GM21423 (cell line): ENCODE measurements around the gene SHCBP1L.
"Not testable (repeated sequence)": the region's sequence is repeated elsewhere in the genome, so short reads cannot be mapped to it uniquely, and the experiment has no call there.

Source experiments
- ATAC-seq: cut with Tn5 transposase; IDR thresholded peaks from one replicate; pipeline ENCODE4 v1.9.1; 2021; ENCODE audit warnings: mild to moderate bottlenecking, moderate library complexity; ENCODE audit not compliant: unreplicated experiment

The SHCBP1L gene

GRCh38 chr1:182965861-182966260, 12.9 kb upstream of the SHCBP1L start:
- ATAC-seq: no peak

GRCh38 chr1:182965096-182965495, 12.1 kb upstream of the SHCBP1L start:
- no peak for ATAC-seq

GRCh38 chr1:182962554-182963115, 9.7 kb upstream of the SHCBP1L start:
- peak; percentile 94 for ATAC-seq

- no peak for ATAC-seq
Measured at GRCh38 chr1:182960046-182960445, 7.1 kb upstream of the SHCBP1L start.

- no peak for ATAC-seq
Measured at GRCh38 chr1:182957902-182958395, 5.0 kb upstream of the SHCBP1L start.

- ATAC-seq: no peak
Measured at GRCh38 chr1:182956708-182957365, 3.9 kb upstream of the SHCBP1L start.

- no peak for ATAC-seq
Measured at GRCh38 chr1:182955596-182956588, 2.9 kb upstream of the SHCBP1L start.

- no peak for ATAC-seq
Measured at GRCh38 chr1:182953826-182954225, 860 bp upstream of the SHCBP1L start.

- not testable (repeated sequence) for ATAC-seq
Measured at GRCh38 chr1:182943336-182943735, 9.6 kb downstream of the SHCBP1L start.

GRCh38 chr1:182942145-182942544, 10.8 kb downstream of the SHCBP1L start:
- ATAC-seq: not testable (repeated sequence)

GRCh38 chr1:182939413-182939812, 13.6 kb downstream of the SHCBP1L start:
- no peak for ATAC-seq

GRCh38 chr1:182935716-182936115, 17.2 kb downstream of the SHCBP1L start:
- no peak for ATAC-seq

- no peak for ATAC-seq
Measured at GRCh38 chr1:182930985-182931384, 22.0 kb downstream of the SHCBP1L start.

- peak; percentile 59 for ATAC-seq
Measured at GRCh38 chr1:182927693-182928433, 25.1 kb downstream of the SHCBP1L start.

- no peak for ATAC-seq
Measured at GRCh38 chr1:182925661-182926060, 27.3 kb downstream of the SHCBP1L start.

- ATAC-seq: no peak
Measured at GRCh38 chr1:182917378-182917777, 35.6 kb downstream of the SHCBP1L start.

GRCh38 chr1:182913401-182913800, 39.6 kb downstream of the SHCBP1L start:
- no peak for ATAC-seq

GRCh38 chr1:182910143-182910542, 42.8 kb downstream of the SHCBP1L start:
- ATAC-seq: no peak

GRCh38 chr1:182909578-182909977, 43.4 kb downstream of the SHCBP1L start:
- no peak for ATAC-seq

- ATAC-seq: no peak
Measured at GRCh38 chr1:182905321-182905720, 47.6 kb downstream of the SHCBP1L start.

- not testable (repeated sequence) for ATAC-seq
Measured at GRCh38 chr1:182901946-182902345, 51.0 kb downstream of the SHCBP1L start.
